Mesothelial cell of epicardium (in vitro differentiated cells): Measurements from ENCODE around the gene AHI1. TPM values are rescaled to one million over a fixed set of nuclear protein-coding genes. Genes with fewer than 3 reads are reported as not detected.

Experiments used
- DNase-seq, 2 experiments: peaks; one replicate each; pipeline ENCODE4 v3.0.0; 2021; ENCODE audit warnings: low spot score in 2 of 2; ENCODE audit not compliant: unreplicated experiment in 2 of 2
- H3K27ac Mint-ChIP-seq: 2 replicates; pipeline ENCODE4 v1.8.0; 2021; ENCODE audit warnings: mixed read lengths
- H3K27me3 Mint-ChIP-seq: 2 replicates; pipeline ENCODE4 v1.8.0; 2021; ENCODE audit warnings: low read depth, mixed read lengths
- H3K36me3 Mint-ChIP-seq: 2 replicates; pipeline ENCODE4 v1.8.0; 2021; ENCODE audit warnings: mixed read lengths
- H3K4me1 Mint-ChIP-seq: 2 replicates; pipeline ENCODE4 v1.8.0; 2021; ENCODE audit warnings: mixed read lengths
- H3K4me3 Mint-ChIP-seq: 2 replicates; pipeline ENCODE4 v1.8.0; 2021; ENCODE audit warnings: mild to moderate bottlenecking, moderate library complexity, mixed read lengths
- H3K9me3 Mint-ChIP-seq: 2 replicates; pipeline ENCODE4 v1.8.0; 2021; ENCODE audit warnings: mixed read lengths
- CTCF ChIP-seq: fragments of 200-600 bp; sonication (generic); IDR thresholded peaks from one replicate; pipeline ENCODE4 v1.5.0; 2021; ENCODE audit warnings: antibody characterized with exemption; ENCODE audit not compliant: unreplicated experiment
- total RNA-seq: library from RNA; stranded (reverse); gene quantifications from 3 replicates; pipeline ENCODE4 v1.2.1, GENCODE V29; 2021

AHI1 gene
- total RNA-seq, 1 donor from 2014 or later, result 41.6 TPM

- H3K4me3 Mint-ChIP-seq, result no peak overlapping the region
- no peaks in the 10 kb centered on the region for H3K27me3 Mint-ChIP-seq
- H3K36me3 Mint-ChIP-seq, result peaks cover 13% of the 10 kb centered on the region
- TF ChIP-seq CTCF, result no peak
- no peaks in the 10 kb centered on the region for H3K9me3 Mint-ChIP-seq
- H3K27ac Mint-ChIP-seq, result no peak overlapping the region
- no peak for DNase-seq
- H3K4me1 Mint-ChIP-seq, result no peaks in the 10 kb centered on the region
Observed at GRCh38 chr6:135440087-135440792, 57.3 kb downstream of the AHI1 start.

- H3K36me3 Mint-ChIP-seq, result peaks cover 9% of the 10 kb centered on the region
- H3K27ac Mint-ChIP-seq, result no peak overlapping the region
- no peak for DNase-seq
- no peaks in the 10 kb centered on the region for H3K27me3 Mint-ChIP-seq
- H3K4me1 Mint-ChIP-seq, result no peaks in the 10 kb centered on the region
- no peak for TF ChIP-seq CTCF
- H3K9me3 Mint-ChIP-seq, result peaks cover 3% of the 10 kb centered on the region
- no peak overlapping the region for H3K4me3 Mint-ChIP-seq
Observed at GRCh38 chr6:135439549-135439948, 58.0 kb downstream of the AHI1 start.

- no peak for TF ChIP-seq CTCF
- Mint-ChIP-seq H3K4me3 (no peak overlapping the region), H3K27ac (no peak overlapping the region), H3K36me3 (peaks cover 5% of the 10 kb centered on the region), H3K27me3 (no peaks in the 10 kb centered on the region), H3K9me3 (peaks cover 5% of the 10 kb centered on the region), H3K4me1 (no peaks in the 10 kb centered on the region)
- DNase-seq, result no peak
Observed at GRCh38 chr6:135438907-135439535, 58.5 kb downstream of the AHI1 start.

- no peak for DNase-seq
- peaks cover 5% of the 10 kb centered on the region for H3K9me3 Mint-ChIP-seq
- H3K4me3 Mint-ChIP-seq, result no peak overlapping the region
- TF ChIP-seq CTCF, result no peak
- peaks cover 6% of the 10 kb centered on the region for H3K36me3 Mint-ChIP-seq
- no peak overlapping the region for H3K27ac Mint-ChIP-seq
- no peaks in the 10 kb centered on the region for H3K27me3 Mint-ChIP-seq
- H3K4me1 Mint-ChIP-seq, result no peaks in the 10 kb centered on the region
Observed at GRCh38 chr6:135434991-135435390, 62.5 kb downstream of the AHI1 start.

- Mint-ChIP-seq H3K27me3 (no peaks in the 10 kb centered on the region), H3K4me3 (no peak overlapping the region), H3K9me3 (peaks cover 5% of the 10 kb centered on the region), H3K4me1 (no peaks in the 10 kb centered on the region), H3K27ac (no peak overlapping the region), H3K36me3 (peaks cover 6% of the 10 kb centered on the region)
- DNase-seq, result no peak
- no peak for TF ChIP-seq CTCF
Observed at GRCh38 chr6:135434095-135434494, 63.4 kb downstream of the AHI1 start.
